ENCODE results near the gene NDUFA6.
"Not testable (repeated sequence)": the region's sequence is repeated elsewhere in the genome, so short reads cannot be mapped to it uniquely, and the experiment has no call there.

GRCh38 chr22:42071508-42071907 is 19.1 kb downstream of the NDUFA6 start:
- not testable (repeated sequence) for TF ChIP-seq CTCF (IDR thresholded peaks at IDR 0.05); ZFX (IDR thresholded peaks at IDR 0.05; ENCODE audit: borderline replicate concordance)

Data from 22Rv1 (cell line).